NCI-H2081 treated with DMSO at 0.1 percent for 48 hours (cell line): ENCODE measurements around the gene TTC23.

Source experiments
- DNase-seq: peaks from one replicate; lab custom pipeline; 2025; lab: John Stamatoyannopoulos, UW

Gene TTC23

GRCh38 chr15:99164119-99164518 is 85.3 kb downstream of the TTC23 start:
- DNase-seq = no peak

GRCh38 chr15:99163271-99164062 is 85.9 kb downstream of the TTC23 start:
- DNase-seq = no peak

- no peak for DNase-seq
Measured at GRCh38 chr15:99158626-99159412, 90.6 kb downstream of the TTC23 start.

- no peak for DNase-seq
Measured at GRCh38 chr15:99157456-99157855, 91.9 kb downstream of the TTC23 start.

GRCh38 chr15:99155961-99156443 is 93.4 kb downstream of the TTC23 start:
- DNase-seq = no peak

GRCh38 chr15:99154271-99154670 is 95.1 kb downstream of the TTC23 start:
- no peak for DNase-seq

GRCh38 chr15:99153026-99153535 is 96.3 kb downstream of the TTC23 start:
- DNase-seq = no peak

- no peak for DNase-seq
Measured at GRCh38 chr15:99151156-99151555, 98.2 kb downstream of the TTC23 start.

- no peak for DNase-seq
Measured at GRCh38 chr15:99149366-99149765, 100.0 kb downstream of the TTC23 start.

- no peak for DNase-seq
Measured at GRCh38 chr15:99148851-99149276, 100.5 kb downstream of the TTC23 start.

- no peak for DNase-seq
Measured at GRCh38 chr15:99146661-99147060, 102.7 kb downstream of the TTC23 start.

- no peak for DNase-seq
Measured at GRCh38 chr15:99145778-99146177, 103.6 kb downstream of the TTC23 start.

- no peak for DNase-seq
Measured at GRCh38 chr15:99145005-99145404, 104.4 kb downstream of the TTC23 start.

GRCh38 chr15:99143655-99144610 is 105.4 kb downstream of the TTC23 start:
- no peak for DNase-seq

- DNase-seq = peak; percentile 44
Measured at GRCh38 chr15:99143242-99143641, 106.1 kb downstream of the TTC23 start.

- no peak for DNase-seq
Measured at GRCh38 chr15:99142562-99142961, 106.8 kb downstream of the TTC23 start.

- no peak for DNase-seq
Measured at GRCh38 chr15:99141943-99142342, 107.4 kb downstream of the TTC23 start.

GRCh38 chr15:99140590-99140989 is 108.8 kb downstream of the TTC23 start:
- no peak for DNase-seq

- no peak for DNase-seq
Measured at GRCh38 chr15:99139276-99139675, 110.1 kb downstream of the TTC23 start.

GRCh38 chr15:99138491-99138982 is 110.8 kb downstream of the TTC23 start:
- DNase-seq = no peak

- no peak for DNase-seq
Measured at GRCh38 chr15:99137877-99138276, 111.5 kb downstream of the TTC23 start.
